OCI-LY3 (cell line): ENCODE data around the gene ZNF407.

Source experiments
- EZH2phosphoT487 ChIP-seq: fragments of 200-600 bp; shearing (Covaris generic); IDR thresholded peaks from 2 replicates; pipeline ENCODE4 v1.6.1; 2018; ENCODE audit warnings: antibody characterized with exemption, mixed run types, low read depth
- TF ChIP-seq, protein P1 (sequence below): fragments of 200-600, 300-600 bp; sonication (generic); IDR thresholded peaks from 2 replicates; pipeline ENCODE4 v1.5.1; 2014; ENCODE audit warnings: antibody characterized with exemption, low read length, low read depth

DNA sequence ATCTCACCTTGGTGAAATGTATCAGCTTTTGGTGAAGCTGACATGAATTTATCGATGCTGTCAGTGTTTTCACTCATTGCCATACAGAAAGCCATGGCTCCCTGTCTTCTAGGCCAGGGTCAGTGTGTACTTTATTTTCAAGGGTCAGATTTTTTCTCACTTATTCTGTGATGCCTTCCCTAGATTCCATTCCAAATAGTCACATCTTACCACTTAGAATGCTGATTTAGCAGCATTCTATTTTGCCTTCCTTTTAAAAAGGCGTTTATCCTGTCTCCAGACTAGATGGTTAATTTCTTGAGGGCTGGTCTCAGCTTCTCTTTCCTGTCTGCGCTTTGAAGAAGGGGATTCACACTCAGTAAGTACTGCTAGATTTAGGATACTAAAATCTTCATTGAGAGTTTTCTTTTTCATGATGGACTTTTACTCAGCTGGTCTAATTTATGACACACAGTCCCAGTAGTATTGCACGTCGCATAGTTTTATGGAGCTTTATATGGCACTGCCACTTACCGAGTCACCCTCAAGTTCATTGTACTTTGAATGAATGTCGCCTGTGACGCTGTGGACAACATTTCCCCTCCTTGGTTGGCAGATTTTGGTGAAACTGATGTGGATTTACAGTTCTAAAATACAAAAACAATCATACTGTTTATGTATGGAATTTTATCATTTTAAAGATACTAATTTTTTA is 194.0 kb downstream of the ZNF407 start:
- TF ChIP-seq, protein P1, sequence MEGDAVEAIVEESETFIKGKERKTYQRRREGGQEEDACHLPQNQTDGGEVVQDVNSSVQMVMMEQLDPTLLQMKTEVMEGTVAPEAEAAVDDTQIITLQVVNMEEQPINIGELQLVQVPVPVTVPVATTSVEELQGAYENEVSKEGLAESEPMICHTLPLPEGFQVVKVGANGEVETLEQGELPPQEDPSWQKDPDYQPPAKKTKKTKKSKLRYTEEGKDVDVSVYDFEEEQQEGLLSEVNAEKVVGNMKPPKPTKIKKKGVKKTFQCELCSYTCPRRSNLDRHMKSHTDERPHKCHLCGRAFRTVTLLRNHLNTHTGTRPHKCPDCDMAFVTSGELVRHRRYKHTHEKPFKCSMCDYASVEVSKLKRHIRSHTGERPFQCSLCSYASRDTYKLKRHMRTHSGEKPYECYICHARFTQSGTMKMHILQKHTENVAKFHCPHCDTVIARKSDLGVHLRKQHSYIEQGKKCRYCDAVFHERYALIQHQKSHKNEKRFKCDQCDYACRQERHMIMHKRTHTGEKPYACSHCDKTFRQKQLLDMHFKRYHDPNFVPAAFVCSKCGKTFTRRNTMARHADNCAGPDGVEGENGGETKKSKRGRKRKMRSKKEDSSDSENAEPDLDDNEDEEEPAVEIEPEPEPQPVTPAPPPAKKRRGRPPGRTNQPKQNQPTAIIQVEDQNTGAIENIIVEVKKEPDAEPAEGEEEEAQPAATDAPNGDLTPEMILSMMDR, result no peak
- no peak for TF ChIP-seq EZH2phosphoT487
